ENCODE data around the gene SCN8A.
A peak's percentile ranks its signal among the peaks of the same experiment; 100 is the strongest.

Gene SCN8A

DNA sequence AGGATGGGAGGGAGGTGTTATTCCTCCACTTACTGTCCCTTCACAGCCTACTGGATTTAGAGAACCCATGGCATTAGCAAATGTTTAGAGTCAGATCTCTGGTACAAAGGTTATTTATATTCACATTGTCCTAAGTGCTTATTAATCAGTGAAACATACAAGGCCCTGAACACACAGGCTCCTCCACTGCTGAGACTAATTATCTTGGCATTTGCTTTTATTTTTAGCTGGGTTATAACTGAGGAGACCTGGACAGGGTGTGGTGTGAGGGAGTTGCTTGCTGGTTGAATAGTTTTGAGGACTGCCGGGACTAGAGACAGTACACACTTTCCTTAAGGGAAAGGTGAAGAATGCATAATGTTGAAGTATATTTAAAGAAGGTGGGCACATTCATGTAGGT lies 180.0 kb downstream of the SCN8A start:
- Histone ChIP-seq H3K9me3 (ENCODE audit: control insufficient read depth, low read length) (no peaks in the 10 kb centered on the region), H3K27me3 (replicated peaks; ENCODE audit: control insufficient read depth, insufficient read depth, low read length) (no peaks in the 10 kb centered on the region), H3K4me1 (ENCODE audit: control insufficient read depth, insufficient read depth, low read length) (peaks cover 32% of the 10 kb centered on the region), H3K36me3 (ENCODE audit: control insufficient read depth, insufficient read depth, low read length, severe bottlenecking) (peaks cover 20% of the 10 kb centered on the region), H3K4me3 (ENCODE audit: low read length) (no peak overlapping the region), H3K9ac (ENCODE audit: low read length) (peak overlapping the region; percentile 36)
- peak; percentile 28 for DNase-seq (ENCODE audit: low read depth)

DNA sequence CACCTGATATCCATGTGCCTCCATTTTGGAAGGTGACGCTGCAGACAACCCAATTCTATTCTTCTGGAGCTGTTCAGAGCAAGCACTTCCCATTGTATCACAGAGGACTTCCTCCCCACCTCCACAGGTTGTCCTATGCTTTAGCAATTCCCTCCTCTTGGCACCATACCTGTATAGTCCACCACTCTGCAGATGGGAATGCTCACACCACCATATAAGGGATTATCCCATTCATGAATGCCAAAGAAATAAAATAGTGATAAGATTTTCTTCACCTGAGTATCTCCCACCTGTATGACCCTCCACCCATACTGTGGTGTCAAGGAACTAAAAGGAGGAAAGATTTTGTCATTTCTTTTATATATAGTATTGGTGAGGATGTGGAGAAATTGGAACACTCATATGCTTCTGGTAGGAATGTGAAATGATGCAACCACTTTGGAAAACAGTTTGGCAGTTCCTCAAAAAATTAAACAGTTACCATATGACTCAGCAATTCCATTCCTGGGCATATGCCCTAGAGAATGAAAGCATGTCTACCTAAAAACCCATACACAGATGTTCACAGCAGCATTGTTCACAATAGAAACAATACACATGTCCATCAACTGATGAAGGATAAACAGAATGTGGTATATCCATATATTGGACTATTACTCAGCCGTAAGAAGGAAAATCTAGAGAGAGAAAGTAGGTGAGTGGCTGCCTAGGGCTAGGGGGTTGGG lies 182.3 kb downstream of the SCN8A start:
- H3K9me3 ChIP-seq (ENCODE audit: control insufficient read depth, low read length), result no peaks in the 10 kb centered on the region
- peak; percentile 89 for DNase-seq (ENCODE audit: low read depth)
- H3K4me1 ChIP-seq (ENCODE audit: control insufficient read depth, insufficient read depth, low read length), result peaks cover 48% of the 10 kb centered on the region
- no peak overlapping the region for H3K9ac ChIP-seq (ENCODE audit: low read length)
- H3K4me3 ChIP-seq (ENCODE audit: low read length), result no peak overlapping the region
- peaks cover 13% of the 10 kb centered on the region for H3K36me3 ChIP-seq (ENCODE audit: control insufficient read depth, insufficient read depth, low read length, severe bottlenecking)
- no peaks in the 10 kb centered on the region for H3K27me3 ChIP-seq (replicated peaks; ENCODE audit: control insufficient read depth, insufficient read depth, low read length)

DNA sequence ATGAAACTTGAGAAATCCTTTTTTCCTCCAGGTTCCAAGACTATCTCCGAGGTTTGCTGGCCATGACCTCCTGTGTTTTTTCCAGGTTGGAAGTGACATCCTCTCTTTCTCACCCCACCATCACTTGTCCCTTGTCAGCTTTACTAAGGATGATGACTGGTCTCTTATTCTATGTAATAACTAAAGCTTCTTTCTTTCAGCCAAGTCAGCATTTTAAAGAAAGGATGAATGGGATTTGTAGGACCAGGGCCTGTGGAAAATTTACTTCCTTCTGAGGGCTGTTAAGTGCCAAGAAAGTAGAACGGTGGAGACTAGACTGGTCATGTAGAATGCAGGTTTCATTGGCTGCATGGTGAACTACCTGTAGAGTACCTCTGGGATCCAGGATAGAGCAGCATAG lies 183.9 kb downstream of the SCN8A start:
- no peak overlapping the region for H3K4me3 ChIP-seq (ENCODE audit: low read length)
- H3K9me3 ChIP-seq (ENCODE audit: control insufficient read depth, low read length), result no peaks in the 10 kb centered on the region
- H3K4me1 ChIP-seq (ENCODE audit: control insufficient read depth, insufficient read depth, low read length), result peaks cover 53% of the 10 kb centered on the region
- no peak for DNase-seq (ENCODE audit: low read depth)
- H3K36me3 ChIP-seq (ENCODE audit: control insufficient read depth, insufficient read depth, low read length, severe bottlenecking), result peaks cover 5% of the 10 kb centered on the region
- no peaks in the 10 kb centered on the region for H3K27me3 ChIP-seq (replicated peaks; ENCODE audit: control insufficient read depth, insufficient read depth, low read length)
- H3K9ac ChIP-seq (ENCODE audit: low read length), result no peak overlapping the region

DNA sequence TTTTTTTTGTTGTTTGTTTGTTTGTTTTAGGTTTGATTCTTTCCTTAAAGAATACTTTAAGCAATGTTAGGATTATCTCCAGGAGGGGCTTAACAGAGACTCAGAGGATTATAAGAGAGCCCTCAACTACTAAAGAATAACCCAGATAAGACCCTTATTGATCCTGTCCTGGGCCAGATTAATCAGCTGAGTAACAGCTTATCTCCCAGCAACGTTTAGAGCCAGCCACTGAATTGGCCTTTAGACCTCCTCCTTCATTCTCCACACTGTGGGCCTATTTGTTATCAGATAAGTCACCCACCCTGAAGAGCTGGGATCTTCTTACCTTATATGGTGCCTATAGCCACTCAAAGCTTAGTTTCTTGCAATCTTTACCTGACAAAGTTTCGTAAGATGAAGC lies 186.4 kb downstream of the SCN8A start:
- Histone ChIP-seq H3K36me3 (ENCODE audit: control insufficient read depth, insufficient read depth, low read length, severe bottlenecking) (peaks cover 13% of the 10 kb centered on the region), H3K4me3 (ENCODE audit: low read length) (no peak overlapping the region), H3K27me3 (replicated peaks; ENCODE audit: control insufficient read depth, insufficient read depth, low read length) (no peaks in the 10 kb centered on the region), H3K9me3 (ENCODE audit: control insufficient read depth, low read length) (no peaks in the 10 kb centered on the region), H3K9ac (ENCODE audit: low read length) (peak overlapping the region; percentile 35), H3K4me1 (ENCODE audit: control insufficient read depth, insufficient read depth, low read length) (peaks cover 37% of the 10 kb centered on the region)
- no peak for DNase-seq (ENCODE audit: low read depth)

DNA sequence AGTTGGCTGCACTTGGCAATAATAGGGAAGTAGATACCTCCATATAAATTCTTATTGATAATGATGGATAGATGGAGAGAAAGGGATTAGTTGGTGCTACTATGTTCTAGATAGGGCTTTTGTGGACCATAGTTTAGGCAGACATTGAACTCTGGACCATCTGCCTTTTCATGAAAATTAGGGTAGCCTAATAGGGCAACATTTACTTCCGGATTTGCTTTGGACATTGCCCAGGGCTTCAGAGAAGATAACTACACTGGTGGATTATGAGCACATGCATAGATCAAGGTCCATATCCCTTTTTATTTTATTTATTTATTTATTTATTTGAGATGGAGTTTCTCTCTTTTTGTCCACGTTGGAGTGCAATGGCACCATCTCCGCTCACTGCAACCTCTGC lies 186.9 kb downstream of the SCN8A start:
- no peaks in the 10 kb centered on the region for H3K9me3 ChIP-seq (ENCODE audit: control insufficient read depth, low read length)
- H3K4me1 ChIP-seq (ENCODE audit: control insufficient read depth, insufficient read depth, low read length), result peaks cover 36% of the 10 kb centered on the region
- no peak overlapping the region for H3K4me3 ChIP-seq (ENCODE audit: low read length)
- H3K27me3 ChIP-seq (replicated peaks; ENCODE audit: control insufficient read depth, insufficient read depth, low read length), result no peaks in the 10 kb centered on the region
- H3K36me3 ChIP-seq (ENCODE audit: control insufficient read depth, insufficient read depth, low read length, severe bottlenecking), result peaks cover 13% of the 10 kb centered on the region
- no peak for DNase-seq (ENCODE audit: low read depth)
- H3K9ac ChIP-seq (ENCODE audit: low read length), result no peak overlapping the region

DNA sequence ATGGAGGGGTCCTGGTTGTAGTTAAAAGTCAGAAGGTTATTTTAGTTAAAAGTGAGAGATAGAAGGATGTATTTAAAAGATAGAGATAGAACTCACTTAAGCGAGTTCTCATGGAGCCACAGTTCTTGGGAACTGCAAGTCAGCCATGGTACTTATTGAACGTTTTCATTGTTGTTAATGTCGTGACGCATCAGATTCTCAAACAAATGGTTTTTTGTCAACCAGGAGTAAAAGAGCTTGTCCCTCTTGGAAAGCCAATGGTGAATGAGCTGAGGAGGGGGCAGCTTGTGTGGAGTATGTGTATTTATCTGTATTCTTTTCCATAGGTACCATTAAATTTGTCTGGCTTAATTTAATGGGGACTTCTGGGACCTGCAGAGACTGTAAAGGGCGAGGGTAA lies 188.8 kb downstream of the SCN8A start:
- Histone ChIP-seq H3K4me3 (ENCODE audit: low read length) (no peak overlapping the region), H3K9ac (ENCODE audit: low read length) (no peak overlapping the region), H3K27me3 (replicated peaks; ENCODE audit: control insufficient read depth, insufficient read depth, low read length) (no peaks in the 10 kb centered on the region), H3K36me3 (ENCODE audit: control insufficient read depth, insufficient read depth, low read length, severe bottlenecking) (peaks cover 9% of the 10 kb centered on the region), H3K9me3 (ENCODE audit: control insufficient read depth, low read length) (no peaks in the 10 kb centered on the region), H3K4me1 (ENCODE audit: control insufficient read depth, insufficient read depth, low read length) (peaks cover 27% of the 10 kb centered on the region)
- DNase-seq (ENCODE audit: low read depth), result no peak

DNA sequence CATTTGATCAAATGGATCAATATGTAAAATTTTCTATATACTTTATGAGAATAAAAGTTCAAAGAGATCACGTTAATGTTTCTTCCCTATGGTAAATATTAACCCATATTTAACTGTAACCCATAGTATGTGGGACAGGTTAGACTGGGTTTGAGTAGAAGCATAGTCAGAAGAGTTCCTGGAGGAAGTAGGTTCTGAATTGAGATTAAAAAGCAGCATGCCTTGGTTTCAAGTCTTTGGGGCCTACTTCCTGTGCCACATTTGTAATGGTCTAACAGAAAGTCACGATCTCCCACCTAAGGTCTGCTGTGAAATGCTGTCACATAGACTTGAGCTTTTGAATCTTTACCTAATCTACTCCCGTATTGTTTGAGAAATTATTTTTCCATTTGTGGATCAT lies 193.7 kb downstream of the SCN8A start:
- DNase-seq (ENCODE audit: low read depth), result no peak
- peaks cover 13% of the 10 kb centered on the region for H3K4me1 ChIP-seq (ENCODE audit: control insufficient read depth, insufficient read depth, low read length)
- H3K9ac ChIP-seq (ENCODE audit: low read length), result no peak overlapping the region
- no peaks in the 10 kb centered on the region for H3K9me3 ChIP-seq (ENCODE audit: control insufficient read depth, low read length)
- H3K4me3 ChIP-seq (ENCODE audit: low read length), result no peak overlapping the region
- H3K27me3 ChIP-seq (replicated peaks; ENCODE audit: control insufficient read depth, insufficient read depth, low read length), result no peaks in the 10 kb centered on the region
- peaks cover 12% of the 10 kb centered on the region for H3K36me3 ChIP-seq (ENCODE audit: control insufficient read depth, insufficient read depth, low read length, severe bottlenecking)

DNA sequence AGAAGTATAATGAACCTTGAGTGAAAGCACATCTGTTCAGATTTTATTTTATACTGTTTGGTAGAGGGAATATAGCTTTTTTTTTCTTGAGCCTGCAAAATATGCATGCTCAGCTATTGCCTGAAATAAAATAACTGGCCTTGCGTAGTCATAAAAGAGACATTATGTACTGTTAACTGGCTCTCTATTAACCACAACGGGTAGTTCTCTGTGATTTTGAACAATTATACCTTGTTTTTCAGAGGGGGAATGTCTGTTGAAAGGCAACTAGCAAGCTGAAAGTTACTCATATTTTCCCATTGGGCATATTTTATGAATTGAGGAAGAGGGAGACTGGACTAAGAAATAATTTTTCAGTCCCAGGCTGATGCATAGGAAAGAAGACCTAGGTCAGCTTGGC lies 194.9 kb downstream of the SCN8A start:
- H3K9ac ChIP-seq (ENCODE audit: low read length), result no peak overlapping the region
- peaks cover 13% of the 10 kb centered on the region for H3K4me1 ChIP-seq (ENCODE audit: control insufficient read depth, insufficient read depth, low read length)
- no peaks in the 10 kb centered on the region for H3K9me3 ChIP-seq (ENCODE audit: control insufficient read depth, low read length)
- no peak overlapping the region for H3K4me3 ChIP-seq (ENCODE audit: low read length)
- H3K36me3 ChIP-seq (ENCODE audit: control insufficient read depth, insufficient read depth, low read length, severe bottlenecking), result peaks cover 23% of the 10 kb centered on the region
- no peak for DNase-seq (ENCODE audit: low read depth)
- H3K27me3 ChIP-seq (replicated peaks; ENCODE audit: control insufficient read depth, insufficient read depth, low read length), result no peaks in the 10 kb centered on the region

DNA sequence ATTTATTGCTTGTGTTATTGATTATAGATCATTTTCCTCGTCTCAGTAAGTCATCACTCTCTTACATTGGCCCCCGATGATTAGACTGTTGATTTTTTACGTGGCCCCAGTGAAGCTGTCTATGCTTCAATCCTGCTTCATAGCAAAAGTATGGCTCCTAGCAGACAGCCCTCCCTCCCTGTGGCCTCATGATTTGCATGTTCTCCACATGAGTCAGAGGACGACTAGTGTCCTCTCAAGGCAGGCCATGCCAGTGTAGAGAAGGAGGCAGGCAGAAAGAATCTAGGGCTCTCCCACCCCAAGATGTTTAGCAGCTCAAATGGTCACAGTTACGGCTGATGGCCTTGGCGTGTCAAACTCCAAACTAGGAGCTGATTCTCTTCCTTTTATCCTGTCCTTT lies 197.8 kb downstream of the SCN8A start:
- peak overlapping the region; percentile 23 for H3K4me3 ChIP-seq (ENCODE audit: low read length)
- H3K9me3 ChIP-seq (ENCODE audit: control insufficient read depth, low read length), result no peaks in the 10 kb centered on the region
- H3K9ac ChIP-seq (ENCODE audit: low read length), result peak overlapping the region; percentile 5
- H3K27me3 ChIP-seq (replicated peaks; ENCODE audit: control insufficient read depth, insufficient read depth, low read length), result no peaks in the 10 kb centered on the region
- peaks cover 19% of the 10 kb centered on the region for H3K36me3 ChIP-seq (ENCODE audit: control insufficient read depth, insufficient read depth, low read length, severe bottlenecking)
- peak; percentile 75 for DNase-seq (ENCODE audit: low read depth)
- peaks cover 13% of the 10 kb centered on the region for H3K4me1 ChIP-seq (ENCODE audit: control insufficient read depth, insufficient read depth, low read length)

DNA sequence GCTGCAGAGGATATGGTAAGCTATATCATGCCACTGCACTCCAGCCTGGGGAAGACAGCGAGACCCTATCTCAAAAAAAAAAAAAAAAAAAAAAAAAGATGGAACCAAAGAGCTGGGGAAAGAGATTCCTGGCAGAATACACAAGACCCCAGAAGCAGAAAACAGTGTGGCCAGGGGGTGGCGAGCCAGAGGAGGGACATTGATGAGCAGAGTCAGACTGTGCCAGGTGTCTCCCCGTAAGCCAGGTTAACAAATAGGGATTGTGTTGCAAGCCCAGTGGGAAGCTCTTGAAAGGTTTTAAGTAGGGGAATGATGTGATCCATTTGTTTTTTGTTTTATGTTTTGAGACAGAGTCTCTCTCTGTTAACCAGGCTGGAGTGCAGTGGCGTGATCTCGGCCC lies 201.4 kb downstream of the SCN8A start:
- Histone ChIP-seq H3K36me3 (ENCODE audit: control insufficient read depth, insufficient read depth, low read length, severe bottlenecking) (peaks cover 36% of the 10 kb centered on the region), H3K4me1 (ENCODE audit: control insufficient read depth, insufficient read depth, low read length) (peaks cover 13% of the 10 kb centered on the region), H3K9me3 (ENCODE audit: control insufficient read depth, low read length) (no peaks in the 10 kb centered on the region), H3K4me3 (ENCODE audit: low read length) (no peak overlapping the region), H3K27me3 (replicated peaks; ENCODE audit: control insufficient read depth, insufficient read depth, low read length) (no peaks in the 10 kb centered on the region), H3K9ac (ENCODE audit: low read length) (no peak overlapping the region)
- DNase-seq (ENCODE audit: low read depth), result no peak

DNA sequence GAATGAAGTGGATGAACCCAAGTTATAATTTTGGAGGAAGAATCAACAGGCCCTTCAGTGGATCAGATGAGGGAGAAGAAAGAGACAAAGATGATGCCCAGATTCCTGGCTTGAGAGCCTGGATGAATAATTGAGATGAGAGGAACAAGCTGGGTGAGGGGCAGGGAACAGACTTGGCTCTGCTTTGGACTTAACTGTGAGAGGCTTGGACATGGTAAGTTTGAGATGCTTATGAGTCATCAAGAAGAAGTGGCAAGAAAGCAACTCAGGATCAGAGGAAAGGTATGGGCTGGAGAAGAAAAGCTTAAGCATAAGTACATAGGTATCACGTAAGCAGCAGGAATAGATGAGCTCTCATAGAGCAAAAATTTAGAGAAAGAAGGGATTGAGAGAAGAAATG lies 202.2 kb downstream of the SCN8A start:
- no peaks in the 10 kb centered on the region for H3K9me3 ChIP-seq (ENCODE audit: control insufficient read depth, low read length)
- H3K4me3 ChIP-seq (ENCODE audit: low read length), result no peak overlapping the region
- H3K36me3 ChIP-seq (ENCODE audit: control insufficient read depth, insufficient read depth, low read length, severe bottlenecking), result peaks cover 38% of the 10 kb centered on the region
- peak; percentile 28 for DNase-seq (ENCODE audit: low read depth)
- peaks cover 10% of the 10 kb centered on the region for H3K4me1 ChIP-seq (ENCODE audit: control insufficient read depth, insufficient read depth, low read length)
- no peak overlapping the region for H3K9ac ChIP-seq (ENCODE audit: low read length)
- no peaks in the 10 kb centered on the region for H3K27me3 ChIP-seq (replicated peaks; ENCODE audit: control insufficient read depth, insufficient read depth, low read length)

DNA sequence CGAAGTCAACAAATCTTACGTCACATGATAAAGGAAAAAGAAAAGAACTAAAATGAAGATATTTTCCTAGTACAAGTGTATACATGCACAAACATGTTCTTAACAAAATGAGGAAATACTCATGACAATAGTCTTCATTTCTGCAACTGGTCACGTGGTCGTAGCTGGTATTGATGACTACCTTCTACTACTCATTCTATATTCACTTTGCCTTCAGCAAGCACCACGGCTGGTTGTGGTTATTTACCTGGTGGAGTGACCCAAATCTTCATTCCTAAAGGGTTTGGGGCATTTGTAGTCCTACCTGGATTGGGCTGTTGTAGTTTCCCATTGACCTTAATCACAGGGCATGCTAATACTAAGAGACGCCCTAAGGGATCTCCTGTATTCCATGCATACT lies 206.3 kb downstream of the SCN8A start:
- no peak for DNase-seq (ENCODE audit: low read depth)
- H3K4me1 ChIP-seq (ENCODE audit: control insufficient read depth, insufficient read depth, low read length), result no peaks in the 10 kb centered on the region
- H3K9me3 ChIP-seq (ENCODE audit: control insufficient read depth, low read length), result no peaks in the 10 kb centered on the region
- H3K4me3 ChIP-seq (ENCODE audit: low read length), result no peak overlapping the region
- no peak overlapping the region for H3K9ac ChIP-seq (ENCODE audit: low read length)
- no peaks in the 10 kb centered on the region for H3K27me3 ChIP-seq (replicated peaks; ENCODE audit: control insufficient read depth, insufficient read depth, low read length)
- H3K36me3 ChIP-seq (ENCODE audit: control insufficient read depth, insufficient read depth, low read length, severe bottlenecking), result peaks cover 24% of the 10 kb centered on the region
